GM20000 (cell line): ENCODE data around the gene DOCK6.

ENCODE experiments used
- DNase-seq: peaks from one replicate; pipeline ENCODE4 v3.0.0; 2012; ENCODE audit warnings: low spot score
- CTCF ChIP-seq: IDR thresholded peaks from 2 replicates; pipeline ENCODE4 v1.5.1; 2012; ENCODE audit warnings: mild to moderate bottlenecking, control low read depth; ENCODE audit errors: extremely low read depth, missing control alignments

The DOCK6 gene

GRCh38 chr19:11284515-11284914 is 22.2 kb upstream of the DOCK6 start:
- no peak for DNase-seq
- no peak for TF ChIP-seq CTCF

- DNase-seq: no peak
- no peak for TF ChIP-seq CTCF
Measured at GRCh38 chr19:11281356-11282049, 19.2 kb upstream of the DOCK6 start.

GRCh38 chr19:11279505-11280236 is 17.3 kb upstream of the DOCK6 start:
- TF ChIP-seq CTCF: no peak
- DNase-seq: peak; percentile 73

GRCh38 chr19:11278670-11279069 is 16.3 kb upstream of the DOCK6 start:
- no peak for DNase-seq
- no peak for TF ChIP-seq CTCF

- no peak for DNase-seq
- no peak for TF ChIP-seq CTCF
Measured at GRCh38 chr19:11274533-11275086, 12.3 kb upstream of the DOCK6 start.

- no peak for DNase-seq
- no peak for TF ChIP-seq CTCF
Measured at GRCh38 chr19:11273989-11274388, 11.7 kb upstream of the DOCK6 start.

GRCh38 chr19:11273296-11273695 is 11.0 kb upstream of the DOCK6 start:
- DNase-seq: no peak
- no peak for TF ChIP-seq CTCF
